Fibroblast of skin of scalp (primary cell): Measurements from ENCODE around the gene NUDCD3.
"Not testable (repeated sequence)": the region's sequence is repeated elsewhere in the genome, so short reads cannot be mapped to it uniquely, and the experiment has no call there.

Source experiments
- DNase-seq: peaks from one replicate; pipeline ENCODE4 v3.0.0-alpha.2; 2013

NUDCD3 gene

DNA sequence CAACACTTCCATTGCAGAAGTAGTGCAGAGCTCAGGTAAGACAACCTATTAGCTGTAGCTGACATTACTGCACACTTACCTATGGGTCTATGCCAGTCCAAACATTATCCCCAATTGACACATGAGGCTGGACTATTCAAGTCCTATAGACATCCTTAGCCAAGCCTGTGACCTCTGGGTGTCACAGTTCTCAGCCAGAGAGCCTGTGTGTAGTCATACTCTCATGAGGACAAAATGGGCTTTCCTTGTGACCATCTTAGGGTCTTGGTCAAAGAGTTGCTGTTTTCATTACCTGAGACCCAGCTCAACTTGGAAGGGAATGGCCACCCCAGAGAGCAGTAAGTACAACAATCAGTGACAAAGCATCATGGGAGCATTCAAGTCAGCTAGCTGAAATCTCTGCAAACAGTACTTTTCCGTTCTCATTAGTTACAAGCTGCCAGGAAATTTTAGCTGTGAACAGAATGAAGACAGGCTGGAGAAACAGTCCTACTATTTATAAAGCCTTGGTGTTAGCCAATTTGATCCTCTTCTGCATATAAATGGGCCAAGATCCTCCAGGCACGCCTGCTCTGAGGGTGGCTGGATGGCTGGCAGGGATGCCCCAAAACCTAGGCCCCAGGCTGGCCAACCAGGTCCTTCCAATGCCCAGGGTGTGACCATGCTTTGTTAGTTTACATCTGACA is 44.3 kb downstream of the NUDCD3 start:
- DNase-seq: no peak

DNA sequence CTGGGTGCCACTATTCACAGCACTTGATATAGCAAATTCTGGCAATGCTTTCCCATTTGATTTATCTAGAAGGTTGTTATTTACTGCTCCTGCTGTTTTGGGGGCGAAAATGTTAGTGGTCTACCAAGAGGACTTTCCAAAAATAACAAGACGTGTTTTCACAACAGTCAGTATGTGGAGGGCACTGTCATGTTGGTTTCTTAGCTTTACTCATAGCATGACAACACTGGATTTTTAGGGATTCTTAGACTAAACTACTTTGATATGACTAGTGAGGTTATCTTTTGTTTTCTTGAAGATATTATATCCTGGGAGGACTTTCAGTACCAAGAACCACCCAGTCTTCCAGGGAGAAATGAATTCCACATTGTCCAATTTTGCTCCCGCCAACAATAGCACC is 49.4 kb downstream of the NUDCD3 start:
- DNase-seq: no peak

DNA sequence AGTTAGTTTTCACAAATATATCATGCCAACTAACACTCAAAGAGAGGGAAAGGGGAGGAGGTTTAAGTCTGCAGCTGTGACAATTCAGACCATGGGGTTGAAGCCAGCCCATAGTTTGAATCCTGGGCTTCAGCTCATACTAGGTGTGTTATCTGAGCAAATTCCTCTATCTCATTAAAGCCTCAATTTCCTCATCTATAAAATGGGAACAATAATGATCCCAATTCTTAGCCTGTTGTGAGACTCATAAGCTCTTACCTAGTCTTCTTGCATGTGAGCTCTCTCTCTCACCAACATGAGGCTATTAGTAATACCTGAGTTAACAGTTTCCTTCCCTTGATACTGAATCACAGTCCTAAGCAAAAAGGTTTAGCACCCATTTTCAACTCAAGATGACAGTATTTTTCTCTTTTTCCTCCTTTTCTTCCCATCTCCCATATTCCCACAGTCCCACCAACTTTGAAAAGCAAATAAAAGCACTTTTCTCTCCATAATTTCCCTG is 49.8 kb downstream of the NUDCD3 start:
- no peak for DNase-seq

DNA sequence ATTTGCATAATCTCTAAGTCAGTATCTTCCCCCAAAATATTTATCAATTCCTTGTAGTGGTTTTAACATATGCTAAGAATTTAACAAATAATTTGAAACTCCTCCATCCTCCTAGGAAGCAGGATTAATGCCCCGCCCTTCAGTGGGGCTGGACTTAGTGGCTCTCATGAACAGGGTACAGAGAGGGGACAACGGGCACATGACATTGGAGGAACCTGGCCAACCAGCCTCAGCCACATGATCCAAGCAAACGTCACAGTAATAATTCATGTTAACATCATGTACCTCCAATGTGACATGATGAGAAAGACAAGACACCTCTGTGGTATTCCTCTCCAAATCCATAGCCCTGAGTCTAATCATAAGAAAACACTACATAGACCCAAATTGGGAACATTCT is 50.5 kb downstream of the NUDCD3 start:
- DNase-seq: peak; percentile 15

DNA sequence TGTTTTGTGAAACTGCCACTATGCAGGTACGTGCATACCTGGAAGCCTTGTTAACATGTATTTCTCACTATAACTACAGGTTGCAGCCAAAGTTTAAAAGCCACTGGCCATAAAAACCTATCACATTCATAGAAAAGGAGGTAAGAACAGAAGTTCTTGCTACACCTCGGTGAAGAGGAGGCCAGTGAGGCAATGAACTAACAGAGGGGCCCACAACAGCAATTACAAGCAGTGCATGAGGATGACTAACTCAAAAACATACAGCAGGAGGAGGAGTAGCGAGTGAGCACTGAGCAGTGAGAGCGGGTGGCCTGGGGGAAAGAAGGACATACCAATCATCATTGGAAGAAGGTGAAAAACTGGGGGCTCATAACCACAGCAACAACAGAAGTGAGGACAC is 51.6 kb downstream of the NUDCD3 start:
- no peak for DNase-seq

DNA sequence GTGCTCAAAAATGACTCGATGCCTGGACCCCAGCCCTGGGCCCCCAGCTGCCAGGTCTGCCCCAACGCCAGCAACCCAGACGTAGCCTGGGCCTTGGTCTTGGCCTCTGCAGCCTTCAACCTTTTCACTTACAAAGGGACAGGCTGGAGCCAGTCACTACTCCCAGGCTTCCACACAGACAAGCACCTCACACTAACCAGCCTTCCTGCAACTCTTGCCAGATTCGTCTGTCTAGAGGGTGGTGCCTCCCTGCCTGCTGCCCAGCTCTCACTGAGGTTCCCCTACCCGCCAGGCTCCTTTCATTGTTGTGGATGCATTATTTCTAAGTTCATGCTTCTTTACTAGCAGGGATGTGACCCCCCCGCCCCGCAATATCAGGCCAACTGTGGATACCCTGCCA is 56.3 kb downstream of the NUDCD3 start:
- DNase-seq: no peak

DNA sequence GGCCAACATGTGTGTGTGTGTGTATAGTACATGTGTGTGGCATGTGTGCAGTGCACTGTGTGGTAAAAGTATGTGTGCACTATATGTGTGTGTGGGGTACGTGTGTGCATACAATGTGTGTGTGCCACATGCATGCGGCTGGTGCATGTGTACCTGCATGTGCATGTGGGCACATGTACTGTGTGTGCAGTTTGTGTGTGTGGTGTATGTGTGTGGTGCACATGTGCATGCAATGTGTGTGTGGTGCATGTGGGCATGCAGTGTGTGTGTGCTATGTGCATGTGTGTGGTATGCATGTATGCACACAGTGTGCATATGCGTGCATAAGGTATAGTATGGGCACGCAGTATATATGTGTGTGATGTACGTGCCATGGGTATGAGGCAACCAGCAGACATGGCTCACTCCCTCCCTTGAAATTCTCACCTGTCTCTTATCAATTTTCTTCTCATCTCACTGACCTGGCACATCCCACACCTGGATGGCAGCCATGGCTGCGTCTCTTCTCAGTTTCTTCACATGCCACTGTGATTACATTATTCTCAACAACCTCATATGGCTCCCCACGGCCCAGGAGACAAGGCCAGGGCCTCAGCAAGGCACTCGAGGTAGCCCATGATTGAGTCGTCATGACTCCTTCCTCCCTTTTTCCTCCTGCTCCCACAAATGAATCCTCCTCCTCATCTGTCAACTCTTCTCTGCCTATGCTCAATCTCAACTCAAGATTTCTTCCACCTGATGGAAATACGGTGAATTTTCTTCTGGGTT is 57.0 kb downstream of the NUDCD3 start:
- no peak for DNase-seq

DNA sequence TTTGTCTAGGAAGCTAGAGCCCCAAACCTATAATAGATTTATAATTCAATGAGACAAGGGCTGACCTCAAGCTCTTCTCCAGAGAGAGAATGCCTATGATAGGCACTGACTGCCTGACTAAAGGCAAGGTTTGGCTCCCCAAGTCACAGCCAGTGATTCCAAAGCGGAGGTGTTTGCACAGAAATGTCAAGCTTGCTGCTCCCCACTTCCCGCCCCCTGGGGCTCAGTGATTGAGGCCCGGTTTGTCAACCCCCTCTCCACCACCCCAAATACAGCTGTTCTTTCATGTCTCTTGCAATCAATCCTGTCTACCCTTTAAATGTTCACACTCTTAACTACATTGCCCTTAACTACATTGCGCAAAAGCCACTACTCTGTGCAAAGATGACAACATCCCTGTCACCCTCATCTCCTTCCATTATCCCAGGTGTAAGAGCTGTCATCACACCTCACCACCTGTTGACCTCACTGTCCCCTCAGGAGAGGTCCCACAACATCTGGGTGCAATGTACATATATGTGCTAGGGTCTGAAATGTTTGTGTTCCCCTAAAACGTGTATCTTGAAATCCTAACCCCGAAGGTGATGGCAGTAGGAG is 58.0 kb downstream of the NUDCD3 start:
- DNase-seq: no peak

DNA sequence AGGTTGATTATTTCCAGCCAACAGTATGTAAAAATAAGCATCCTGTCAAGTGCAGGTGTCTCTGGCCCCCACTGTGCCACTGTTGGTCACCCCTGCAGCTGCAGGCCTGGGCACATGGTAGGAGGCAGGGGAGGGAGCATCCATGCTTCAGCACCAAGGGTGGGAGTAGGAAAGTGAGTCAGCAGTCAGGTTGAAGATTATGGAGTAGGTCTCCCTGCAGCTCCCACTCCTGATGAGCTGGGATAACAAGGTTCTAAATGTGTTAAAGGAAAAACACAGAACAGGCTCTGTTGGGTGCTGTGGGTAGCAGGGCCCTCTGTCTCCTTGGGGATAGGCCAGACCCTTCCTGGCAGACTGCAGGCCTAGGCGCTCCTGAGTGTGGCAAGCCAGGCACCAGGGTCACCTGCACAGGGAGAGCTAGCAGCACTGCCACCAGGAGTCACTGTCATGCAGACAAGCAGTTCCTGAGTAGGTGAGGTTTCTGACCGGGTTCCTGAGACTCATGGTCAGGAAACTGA is 59.3 kb downstream of the NUDCD3 start:
- no peak for DNase-seq

DNA sequence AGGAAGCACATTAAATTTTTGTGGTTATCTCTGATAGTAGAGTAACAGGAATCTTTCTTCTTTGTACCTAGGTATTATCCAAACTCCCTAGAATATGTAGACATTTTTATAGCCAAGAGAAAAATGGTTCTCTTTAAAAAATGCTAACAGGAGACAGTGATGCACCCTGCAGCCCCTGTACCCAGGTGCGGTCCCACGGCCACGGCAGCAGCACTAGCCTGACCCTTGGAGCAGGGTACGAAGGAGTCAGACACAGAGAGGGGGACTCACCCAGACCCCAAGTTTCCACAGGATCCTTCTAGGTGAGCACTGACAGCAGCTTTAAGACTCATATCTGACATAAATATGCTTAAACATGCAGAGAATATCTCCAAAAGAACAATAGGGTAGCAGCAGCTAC is 60.4 kb downstream of the NUDCD3 start:
- no peak for DNase-seq

DNA sequence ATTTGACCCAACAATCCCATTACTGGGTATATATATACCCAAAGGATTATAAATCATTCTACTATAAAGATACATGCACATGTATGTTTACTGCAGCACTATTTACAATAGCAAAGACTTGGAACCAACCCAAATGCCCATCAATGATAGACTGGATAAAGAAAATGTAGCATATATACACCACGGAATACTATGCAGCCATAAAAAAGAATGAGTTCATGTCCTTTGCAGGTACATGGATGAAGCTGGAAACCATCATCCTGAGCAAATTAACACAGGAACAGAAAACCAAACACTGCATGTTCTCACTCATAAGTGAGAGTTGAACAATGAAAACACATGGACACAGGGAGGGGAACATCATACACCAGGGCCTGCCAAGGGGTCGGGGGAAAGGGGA is 65.7 kb downstream of the NUDCD3 start:
- not testable (repeated sequence) for DNase-seq

DNA sequence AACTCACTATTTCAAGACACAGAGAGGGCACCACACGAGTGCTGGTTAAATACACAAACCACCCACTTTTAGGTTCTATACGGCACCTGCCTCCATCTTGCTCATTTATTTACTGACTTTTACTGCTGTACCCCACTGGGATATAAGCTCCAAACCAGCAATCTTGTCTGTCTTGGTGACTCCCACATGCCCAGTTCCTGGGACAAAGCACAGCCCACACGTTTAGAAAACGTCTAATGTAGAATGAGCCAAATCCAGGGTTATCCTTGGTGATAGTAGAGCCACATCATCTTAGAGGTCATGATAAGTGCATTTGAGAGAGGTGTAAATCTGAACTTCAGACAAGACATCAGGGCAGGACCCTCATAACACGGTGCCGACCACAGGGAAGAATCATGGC is 73.5 kb downstream of the NUDCD3 start:
- no peak for DNase-seq

DNA sequence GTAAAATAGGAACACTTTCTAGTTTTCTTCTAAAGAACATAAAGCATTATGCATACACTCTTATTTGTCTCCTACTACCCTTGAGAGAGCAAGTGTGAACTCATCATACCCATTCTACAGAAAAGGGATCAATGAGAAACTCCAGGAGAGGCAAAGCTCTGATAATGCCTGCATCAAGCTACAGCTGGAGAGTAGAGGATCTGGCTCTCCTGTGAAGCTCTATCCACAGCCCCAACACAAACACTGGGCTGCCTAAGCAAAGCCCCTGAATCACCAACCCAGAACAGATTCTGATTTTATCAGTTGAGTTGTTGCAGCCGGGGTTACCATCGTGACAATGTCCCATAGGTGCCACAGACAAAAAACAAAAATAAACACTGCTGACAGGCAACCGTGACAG is 74.9 kb downstream of the NUDCD3 start:
- no peak for DNase-seq

DNA sequence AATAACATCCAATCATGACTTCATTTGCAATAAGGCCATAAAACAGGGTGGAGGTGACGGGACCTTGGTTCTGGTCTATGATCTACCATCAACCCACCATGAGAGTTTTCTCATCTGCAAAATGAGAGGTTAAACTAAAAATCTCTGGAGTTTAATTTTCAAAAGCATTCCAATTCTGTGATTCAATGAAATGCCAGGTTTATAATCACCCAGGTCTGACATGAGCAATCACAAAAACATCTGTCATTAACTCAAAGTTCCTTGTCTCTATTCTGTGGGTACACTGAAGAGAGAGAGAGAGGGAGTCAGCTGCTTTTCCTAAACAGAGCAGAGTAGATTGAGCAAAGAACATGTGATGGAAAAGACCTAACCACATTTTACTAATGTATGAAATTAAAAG is 75.4 kb downstream of the NUDCD3 start:
- peak; percentile 22 for DNase-seq

DNA sequence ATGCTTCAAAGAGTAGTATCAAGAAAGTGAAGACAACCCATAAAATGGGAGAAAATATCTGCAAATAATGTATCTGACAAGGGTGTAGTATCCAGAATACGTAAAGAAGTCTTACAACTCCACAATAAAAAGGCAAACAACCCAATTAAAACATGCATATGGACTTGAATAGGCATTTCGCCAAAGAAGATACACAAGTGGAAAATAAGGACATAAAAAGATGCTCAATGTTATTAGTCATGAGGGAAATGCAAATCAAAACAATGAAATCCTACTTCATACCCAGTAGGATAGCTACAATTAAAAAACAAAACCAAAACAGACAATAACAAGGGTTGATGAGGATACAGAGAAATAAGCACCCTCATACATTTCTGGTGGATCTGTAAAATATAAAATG is 79.2 kb downstream of the NUDCD3 start:
- no peak for DNase-seq

DNA sequence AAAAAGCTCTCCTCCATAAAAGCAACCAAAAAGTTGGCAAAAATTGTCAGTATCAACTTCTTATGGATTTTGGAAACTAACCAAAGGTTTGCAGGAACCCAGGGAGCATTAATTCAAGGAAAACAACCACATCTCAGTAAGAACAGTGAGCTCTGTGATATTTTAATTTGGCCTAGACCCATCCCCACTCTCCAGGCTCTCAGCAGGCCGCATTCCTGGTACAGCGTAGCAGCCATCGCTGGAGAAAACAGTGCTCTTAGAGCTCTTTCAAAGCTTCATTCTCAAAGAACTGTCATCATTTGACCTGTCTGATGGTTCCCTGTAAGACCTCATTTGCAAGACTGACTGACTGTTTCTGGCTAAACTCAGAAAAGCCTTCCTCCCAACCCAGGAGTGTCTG is 81.9 kb downstream of the NUDCD3 start:
- peak; percentile 57 for DNase-seq

DNA sequence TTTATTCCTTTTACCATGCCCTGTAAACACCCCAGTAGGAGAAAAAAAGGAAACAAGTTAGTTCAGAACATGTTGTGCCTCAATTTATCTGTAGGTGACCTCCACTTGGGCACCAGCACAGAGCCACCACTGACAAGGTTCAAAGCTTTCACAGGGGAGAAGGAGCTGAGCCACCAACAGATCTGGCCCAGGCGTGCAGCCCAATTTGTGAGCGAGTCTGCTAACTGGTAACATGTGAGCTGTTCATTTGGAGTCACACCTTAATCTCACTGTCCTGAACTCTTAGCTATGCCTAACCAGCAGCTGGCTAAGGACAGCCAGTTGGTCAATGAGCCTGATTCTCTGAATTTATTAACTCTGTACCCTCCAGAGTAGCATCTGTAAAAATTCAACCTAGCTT is 86.7 kb downstream of the NUDCD3 start:
- no peak for DNase-seq

DNA sequence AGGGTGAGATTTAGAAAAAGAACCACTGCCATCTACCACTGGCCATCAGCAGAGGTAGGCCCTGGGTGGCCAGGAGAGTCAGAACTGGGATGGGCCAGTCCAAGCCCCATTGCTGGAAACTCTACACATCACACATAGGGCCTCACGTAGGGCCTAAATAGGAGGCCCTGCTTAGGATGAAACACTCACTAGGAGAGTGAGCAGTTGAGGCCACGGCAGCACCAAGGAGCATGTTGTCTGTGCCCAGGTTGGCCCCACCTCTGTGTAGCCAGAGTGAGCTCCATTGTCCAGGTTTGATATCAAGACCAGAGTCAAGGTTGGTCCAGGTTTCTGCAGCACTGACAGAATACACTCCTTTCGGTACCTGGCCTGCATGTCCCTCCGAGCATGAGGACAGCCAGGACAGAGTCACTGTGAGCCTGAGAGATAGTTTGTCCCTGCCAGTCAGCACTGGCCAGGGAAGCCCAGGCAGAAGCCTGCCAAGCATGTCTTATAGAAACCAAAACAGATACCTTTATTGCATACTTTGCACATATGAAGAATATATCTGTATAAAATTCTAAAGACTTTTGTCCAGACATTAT is 87.2 kb downstream of the NUDCD3 start:
- DNase-seq: no peak

DNA sequence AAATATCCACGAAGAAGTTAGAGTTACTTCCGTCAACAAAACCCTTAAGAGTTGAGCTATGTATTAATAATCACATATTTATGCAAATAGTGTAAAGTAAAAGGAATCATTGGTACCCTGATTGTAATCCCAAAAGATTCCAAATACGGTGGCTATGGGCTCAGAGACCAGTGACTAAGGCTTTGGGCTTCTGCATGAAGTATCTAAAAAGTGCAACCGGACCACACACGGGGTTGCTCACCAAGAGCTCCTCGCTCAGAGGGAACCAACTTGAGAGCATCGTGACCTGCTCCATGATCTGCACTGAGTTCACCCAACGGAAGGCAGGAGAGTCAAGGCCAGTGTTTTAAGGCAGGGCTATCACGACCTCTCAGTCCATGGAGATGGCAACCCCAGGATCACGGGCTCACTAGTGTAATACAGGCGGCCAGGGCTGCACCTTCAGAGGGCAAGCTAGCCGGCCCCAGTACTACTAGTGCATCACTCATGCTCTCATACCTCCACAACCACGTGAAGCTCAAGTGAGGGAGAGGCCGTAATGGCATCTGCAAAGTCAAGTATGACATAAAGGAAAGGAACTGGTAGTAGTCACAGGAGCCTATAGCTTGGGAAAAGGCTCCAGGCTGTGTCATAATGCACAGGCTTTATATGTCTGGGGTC is 87.9 kb downstream of the NUDCD3 start:
- peak; percentile 54 for DNase-seq

DNA sequence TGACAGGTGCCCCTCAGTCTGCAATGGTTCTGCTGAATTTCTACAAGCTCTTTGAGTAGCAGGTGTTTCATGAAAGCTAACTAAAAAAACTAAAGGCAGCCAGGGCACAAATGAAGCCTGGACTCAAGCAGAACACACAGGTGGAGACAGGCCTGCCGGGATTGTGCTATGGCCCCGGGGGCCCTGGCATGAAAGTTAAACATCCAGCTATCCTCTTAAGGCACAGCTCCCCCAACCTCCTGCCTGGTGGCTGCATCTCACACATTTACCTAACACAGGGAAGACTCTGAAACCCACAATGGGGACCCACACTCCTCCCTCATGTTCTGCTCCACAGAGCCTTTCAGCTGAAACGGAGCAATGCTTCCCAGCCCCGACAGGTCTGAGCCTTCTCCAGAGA is 88.8 kb downstream of the NUDCD3 start:
- DNase-seq: no peak

DNA sequence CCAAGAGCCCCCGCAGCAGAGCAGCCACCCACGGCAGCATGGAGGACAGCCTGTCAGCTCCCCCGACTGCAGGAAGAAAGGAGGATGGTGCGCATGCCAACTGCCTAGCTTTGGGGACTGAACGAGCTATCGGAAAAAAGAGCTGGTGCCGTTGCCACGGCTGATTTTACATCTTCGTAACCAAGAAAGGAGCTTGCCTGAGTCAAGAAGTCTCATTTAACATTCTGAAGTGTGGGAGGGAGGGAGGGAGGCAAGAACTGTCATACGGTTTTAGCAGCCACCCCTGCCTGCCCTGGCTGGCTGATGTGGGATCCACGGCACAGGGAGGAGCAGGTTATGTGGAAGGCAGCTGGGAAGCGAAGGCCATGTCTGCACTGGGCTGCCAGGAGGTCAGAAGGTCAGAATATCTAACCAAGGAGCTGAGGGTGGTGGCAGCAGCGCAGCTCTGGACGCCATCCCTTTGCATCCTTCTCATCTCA is 90.4 kb downstream of the NUDCD3 start:
- DNase-seq: no peak

DNA sequence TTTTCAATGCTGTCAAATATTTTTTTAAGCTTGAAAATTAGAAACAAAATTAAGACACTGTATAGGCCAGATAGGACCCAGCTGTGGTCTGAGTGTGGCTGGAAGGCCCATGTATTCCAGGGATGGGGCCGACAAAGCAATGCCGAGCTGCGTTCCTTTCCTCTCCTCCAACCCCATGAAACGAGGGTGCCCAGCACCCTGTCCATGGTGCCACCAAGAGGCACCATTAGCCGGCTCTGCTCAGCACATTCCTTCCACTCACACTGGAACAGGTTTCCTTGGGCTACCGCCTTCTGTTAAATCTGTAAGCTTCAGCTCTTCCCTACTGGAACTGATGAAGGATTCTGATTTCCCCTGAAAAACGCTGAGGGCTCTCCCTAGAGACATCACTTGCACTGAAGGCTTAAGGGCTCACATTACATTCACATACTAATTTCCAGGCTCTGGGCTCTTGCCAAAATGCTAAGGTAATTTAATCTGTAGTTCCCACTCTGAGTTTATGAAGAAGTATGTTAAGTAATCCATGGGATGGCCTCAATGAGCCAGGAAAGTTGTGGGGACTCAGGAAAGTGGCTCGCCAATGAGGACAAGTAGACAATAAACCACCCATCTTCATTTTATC is 91.4 kb downstream of the NUDCD3 start:
- peak; percentile 58 for DNase-seq
